ENCODE results near the gene DCD.

DNA sequence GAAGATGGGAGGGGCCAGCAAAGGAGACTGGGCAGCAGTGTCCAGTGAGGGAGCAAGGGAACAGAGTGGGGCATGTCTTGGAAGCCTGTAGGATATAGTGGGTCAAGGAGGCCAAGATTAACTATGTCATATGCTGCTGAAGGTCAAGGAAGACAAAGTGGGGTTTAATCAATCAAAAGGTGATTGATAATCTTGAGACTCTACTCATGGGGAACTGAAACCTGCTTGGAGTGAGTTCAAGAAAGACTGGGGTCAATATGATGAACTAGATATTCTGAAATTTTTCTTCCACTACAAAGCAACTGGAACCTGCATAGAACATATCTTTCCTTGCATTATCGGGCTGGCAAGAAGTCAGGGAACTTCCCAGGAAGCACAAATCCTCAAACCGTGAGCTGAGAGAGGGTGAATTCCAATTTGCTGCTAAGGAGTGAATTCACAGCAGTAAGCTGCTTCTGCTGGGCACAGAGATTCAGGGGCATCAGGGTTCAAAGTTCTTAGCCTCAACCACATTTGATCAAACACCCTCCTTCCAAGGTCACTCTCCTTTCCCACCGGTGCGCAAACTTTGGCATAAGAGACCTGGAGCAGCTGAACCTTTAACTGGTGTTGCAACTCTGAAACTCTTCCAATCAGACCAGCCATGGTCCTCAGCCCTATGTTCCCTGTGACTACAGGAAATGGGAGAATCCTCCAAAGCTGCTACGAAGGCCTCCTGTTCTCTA is 40.3 kb upstream of the DCD start:
- TF ChIP-seq ZNF274 (IDR thresholded peaks at IDR 0.05; ENCODE audit: low read depth, low read length) (no peak), YY1 (IDR thresholded peaks at IDR 0.05; ENCODE audit: insufficient read depth, insufficient read length) (no peak), SUZ12 (IDR thresholded peaks at IDR 0.05; ENCODE audit: extremely low read depth, insufficient read depth, insufficient read length) (no peak)
